B cell (primary cell): ENCODE data around the gene HDAC7. TPM values are rescaled to one million over a fixed set of nuclear protein-coding genes. Genes with fewer than 3 reads are reported as not detected.

Experiments
- ATAC-seq: fragments of 200-7000 bp; cut with Tn5 transposase; one replicate; pipeline ENCODE4 v1.10.0; 2021; ENCODE audit warnings: low read depth, mild to moderate bottlenecking, moderate number of reproducible peaks, moderate library complexity
- CTCF ChIA-PET: fragments of 350-600 bp; sonication (Branson Sonifier 250); formaldehyde crosslinking; loops from one replicate; lab custom pipeline; 2021; ENCODE audit warnings: antibody characterized with exemption, inconsistent platforms; lab: Charles Lee
- POLR2A ChIA-PET: fragments of 350-600 bp; sonication (Branson Sonifier 250); formaldehyde crosslinking; loops from one replicate; lab custom pipeline; 2021; ENCODE audit warnings: antibody characterized with exemption; lab: Charles Lee
- DNase-seq: peaks from one replicate; pipeline ENCODE4 v3.0.0; 2013
- H2AFZ ChIP-seq: 2 replicates; pipeline ENCODE4 v1.6.1; 2012; ENCODE audit warnings: mild to moderate bottlenecking, low read depth, low read length; ENCODE audit not compliant: insufficient read depth, poor library complexity, severe bottlenecking
- H3K27ac ChIP-seq, 2 donors: 1 replicate in 1 of 2; 2 replicates in 1 of 2; pipeline ENCODE4 v1.5.1; 2012 to 2013; ENCODE audit warnings: low read length in 2 of 2, mild to moderate bottlenecking in 2 of 2, moderate library complexity in 1 of 2
- H3K27me3 ChIP-seq, 4 experiments: fragments of 200-600 bp in 1 of 4; sonication (generic) in 1 of 4; replicated peaks in 1 of 4; 1 replicate in 2 of 4; 2 replicates in 2 of 4; pipeline versions ENCODE4 v1.6.1 to v1.7.0; 2013 to 2016; ENCODE audit warnings: low read length in 3 of 4, mild to moderate bottlenecking in 2 of 4, mixed read lengths in 1 of 4, moderate library complexity in 1 of 4; ENCODE audit not compliant: insufficient read depth in 4 of 4, control insufficient read depth in 3 of 4; ENCODE audit errors: control extremely low read depth in 1 of 4
- H3K36me3 ChIP-seq, 2 experiments: replicated peaks in 1 of 2; 1 replicate in 1 of 2; 2 replicates in 1 of 2; pipeline versions ENCODE4 v1.6.1 to v1.7.1; 2013; ENCODE audit warnings: low read length in 1 of 2; ENCODE audit not compliant: insufficient read depth in 2 of 2, control insufficient read depth in 1 of 2; ENCODE audit errors: control extremely low read depth in 1 of 2, extremely low read depth in 1 of 2
- H3K4me1 ChIP-seq, 2 donors: fragments of 200-600 bp in 1 of 2; sonication (generic) in 1 of 2; 1 replicate in 1 of 2; 2 replicates in 1 of 2; pipeline versions ENCODE4 v1.5.1 to v1.6.1; 2013 to 2017; ENCODE audit warnings: low read length in 2 of 2; ENCODE audit not compliant: control insufficient read depth in 2 of 2, insufficient read depth in 2 of 2
- H3K4me2 ChIP-seq: replicated peaks from 2 replicates; pipeline ENCODE3; 2012; ENCODE audit warnings: mild to moderate bottlenecking, low read depth, low read length; ENCODE audit not compliant: poor library complexity, severe bottlenecking
- H3K4me3 ChIP-seq, 5 experiments: fragments of 200-600 bp in 1 of 5; sonication (generic) in 1 of 5; 1 replicate in 3 of 5; 2 replicates in 2 of 5; pipeline versions ENCODE4 v1.5.1 to v1.7.0; 2011 to 2016; ENCODE audit warnings: low read length in 4 of 5, mild to moderate bottlenecking in 4 of 5, low read depth in 2 of 5, control low read depth in 1 of 5, moderate library complexity in 1 of 5; ENCODE audit not compliant: insufficient read depth in 1 of 5; ENCODE audit errors: control extremely low read depth in 1 of 5, extremely low read depth in 1 of 5
- H3K79me2 ChIP-seq: fragments of 200-600 bp; sonication (generic); one replicate; pipeline ENCODE4 v1.6.0; 2016; ENCODE audit warnings: low read length; ENCODE audit not compliant: control insufficient read depth, insufficient read depth
- H3K9ac ChIP-seq: fragments of 200-600 bp; sonication (generic); 2 replicates; pipeline ENCODE4 v1.6.1; 2017; ENCODE audit warnings: mild to moderate bottlenecking, low read length, moderate library complexity
- H3K9me3 ChIP-seq, 3 donors: one replicate each; pipeline versions ENCODE4 v1.6.1 to v1.7.1; 2013; ENCODE audit warnings: low read length in 2 of 3; ENCODE audit not compliant: control insufficient read depth in 2 of 3, insufficient read depth in 1 of 3; ENCODE audit errors: control extremely low read depth in 1 of 3
- H4K20me1 ChIP-seq: 2 replicates; pipeline ENCODE4 v1.6.0; 2012; ENCODE audit warnings: mild to moderate bottlenecking, low read length; ENCODE audit not compliant: insufficient read depth, control insufficient read depth, poor library complexity, severe bottlenecking
- H3K27ac Mint-ChIP-seq: one replicate; pipeline ENCODE4 v1.8.0; 2021; ENCODE audit warnings: mixed read lengths
- H3K27me3 Mint-ChIP-seq: one replicate; pipeline ENCODE4 v1.8.0; 2021; ENCODE audit warnings: mixed read lengths
- H3K4me1 Mint-ChIP-seq: one replicate; pipeline ENCODE4 v1.8.0; 2021; ENCODE audit warnings: mixed read lengths
- H3K4me3 Mint-ChIP-seq: one replicate; pipeline ENCODE4 v1.8.0; 2021; ENCODE audit warnings: mixed read lengths
- H3K9me3 Mint-ChIP-seq: one replicate; pipeline ENCODE4 v1.8.0; 2022; ENCODE audit warnings: mixed read lengths; ENCODE audit not compliant: insufficient read depth
- EZH2 ChIP-seq: IDR thresholded peaks from 2 replicates; pipeline ENCODE4 v1.6.1; 2012; ENCODE audit warnings: borderline replicate concordance, low read depth, mild to moderate bottlenecking, moderate library complexity, low read length; ENCODE audit not compliant: insufficient read depth, poor library complexity, severe bottlenecking
- WGBS: methylation state at CpG from one replicate; pipeline ENCODE4 v1.1.5; 2013; ENCODE audit warnings: missing lambda C conversion rate; ENCODE audit not compliant: insufficient coverage; 5-methylcytosine and 5-hydroxymethylcytosine counted together
- intact Hi-C: fragments of 100-400 bp; cut with micrococcal nuclease; formaldehyde crosslinking; loops from one replicate; pipeline ENCODE4 v1.10.0; 2022
- polyA plus RNA-seq: library from polyadenylated mRNA; depleted of rRNA; stranded (reverse); fragments of >200 nt; gene quantifications from 2 replicates; pipeline ENCODE4 v1.2.3, GENCODE V29; 2012
- total RNA-seq, 2 donors: library from RNA; stranded (reverse); fragments of 120-200 nt in 1 of 2; gene quantifications; 1 replicate in 1 of 2; 2 replicates in 1 of 2; pipeline versions ENCODE4 v1.2.3 to v1.2.4, GENCODE V29; 2013 to 2022
- TF ChIP-seq, protein P1 (sequence below): fragments of 200-600 bp; IDR thresholded peaks from one replicate; pipeline ENCODE4 v1.8.0; 2022; ENCODE audit warnings: antibody characterized with exemption, mild to moderate bottlenecking

HDAC7 gene
- total and polyA plus RNA-seq, 2 donors (not counting 1 experiment from before 2014, with no cell fraction given): 87.2 to 178 TPM

DNA sequence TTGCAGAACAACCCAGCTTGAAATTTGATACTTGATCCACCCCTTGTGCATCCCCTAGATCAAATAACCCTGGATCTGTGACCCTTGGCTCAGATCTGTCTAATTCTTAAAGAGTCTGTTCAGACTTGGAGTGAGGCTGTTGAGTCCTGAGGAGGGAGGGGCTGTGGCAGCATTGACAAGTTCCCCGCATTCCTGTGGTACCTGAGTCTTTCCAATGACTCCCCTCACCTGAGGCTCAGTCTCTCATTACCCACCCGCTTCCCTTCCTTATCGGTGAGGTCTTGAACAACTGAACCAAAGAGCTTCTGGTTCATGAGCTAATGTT is 16.1 kb upstream of the HDAC7 start:
- intact Hi-C loops: loop anchor here (2.0 to 10.0 kb wide), 3 partner anchors 127 to 329 kb away; partner anchors contain the start of gene TMEM106C
- H3K79me2 ChIP-seq: no peaks in the 10 kb centered on the region
- no peak for TF ChIP-seq EZH2
- TF ChIP-seq, protein P1, sequence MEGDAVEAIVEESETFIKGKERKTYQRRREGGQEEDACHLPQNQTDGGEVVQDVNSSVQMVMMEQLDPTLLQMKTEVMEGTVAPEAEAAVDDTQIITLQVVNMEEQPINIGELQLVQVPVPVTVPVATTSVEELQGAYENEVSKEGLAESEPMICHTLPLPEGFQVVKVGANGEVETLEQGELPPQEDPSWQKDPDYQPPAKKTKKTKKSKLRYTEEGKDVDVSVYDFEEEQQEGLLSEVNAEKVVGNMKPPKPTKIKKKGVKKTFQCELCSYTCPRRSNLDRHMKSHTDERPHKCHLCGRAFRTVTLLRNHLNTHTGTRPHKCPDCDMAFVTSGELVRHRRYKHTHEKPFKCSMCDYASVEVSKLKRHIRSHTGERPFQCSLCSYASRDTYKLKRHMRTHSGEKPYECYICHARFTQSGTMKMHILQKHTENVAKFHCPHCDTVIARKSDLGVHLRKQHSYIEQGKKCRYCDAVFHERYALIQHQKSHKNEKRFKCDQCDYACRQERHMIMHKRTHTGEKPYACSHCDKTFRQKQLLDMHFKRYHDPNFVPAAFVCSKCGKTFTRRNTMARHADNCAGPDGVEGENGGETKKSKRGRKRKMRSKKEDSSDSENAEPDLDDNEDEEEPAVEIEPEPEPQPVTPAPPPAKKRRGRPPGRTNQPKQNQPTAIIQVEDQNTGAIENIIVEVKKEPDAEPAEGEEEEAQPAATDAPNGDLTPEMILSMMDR: no peak
- no peaks in the 10 kb centered on the region for H4K20me1 ChIP-seq
- no peaks in the 10 kb centered on the region for H3K36me3 ChIP-seq
- Mint-ChIP-seq H3K4me1 (peaks cover 66% of the 10 kb centered on the region), H3K27ac (peak overlapping the region; percentile 83), H3K27me3 (no peaks in the 10 kb centered on the region), H3K4me3 (peak overlapping the region; percentile 17), H3K9me3 (no peaks in the 10 kb centered on the region)
- H3K9me3 ChIP-seq: no peaks in the 10 kb centered on the region
- ChIA-PET CTCF (interaction anchor here (0.8 to 23.8 kb wide), 11 partner anchors 8 to 135 kb away, joined by 3 to 1203 read pairs (median 10); partner anchors contain the start of genes HDAC7, RAPGEF3, RPAP3 and SLC48A1), POLR2A (interaction anchor here (0.9 to 10.4 kb wide), 4 partner anchors 22 to 980 kb away, joined by 3 to 264 read pairs (median 9); partner anchors contain the start of gene HDAC7)
- H3K4me1 ChIP-seq: peaks cover 54 to 61% of the 10 kb centered on the region in 2 donors
- no peak for ATAC-seq
- H3K27me3 ChIP-seq: no peaks in the 10 kb centered on the region
- no peak overlapping the region for H3K4me3 ChIP-seq
- no peak for DNase-seq
- no peak overlapping the region for H3K27ac ChIP-seq
- no peak overlapping the region for H3K4me2 ChIP-seq
- no peak overlapping the region for H2AFZ ChIP-seq
- H3K9ac ChIP-seq: no peak overlapping the region
- WGBS: 100% methylated on average over 2 of the region's 3 CpGs

DNA sequence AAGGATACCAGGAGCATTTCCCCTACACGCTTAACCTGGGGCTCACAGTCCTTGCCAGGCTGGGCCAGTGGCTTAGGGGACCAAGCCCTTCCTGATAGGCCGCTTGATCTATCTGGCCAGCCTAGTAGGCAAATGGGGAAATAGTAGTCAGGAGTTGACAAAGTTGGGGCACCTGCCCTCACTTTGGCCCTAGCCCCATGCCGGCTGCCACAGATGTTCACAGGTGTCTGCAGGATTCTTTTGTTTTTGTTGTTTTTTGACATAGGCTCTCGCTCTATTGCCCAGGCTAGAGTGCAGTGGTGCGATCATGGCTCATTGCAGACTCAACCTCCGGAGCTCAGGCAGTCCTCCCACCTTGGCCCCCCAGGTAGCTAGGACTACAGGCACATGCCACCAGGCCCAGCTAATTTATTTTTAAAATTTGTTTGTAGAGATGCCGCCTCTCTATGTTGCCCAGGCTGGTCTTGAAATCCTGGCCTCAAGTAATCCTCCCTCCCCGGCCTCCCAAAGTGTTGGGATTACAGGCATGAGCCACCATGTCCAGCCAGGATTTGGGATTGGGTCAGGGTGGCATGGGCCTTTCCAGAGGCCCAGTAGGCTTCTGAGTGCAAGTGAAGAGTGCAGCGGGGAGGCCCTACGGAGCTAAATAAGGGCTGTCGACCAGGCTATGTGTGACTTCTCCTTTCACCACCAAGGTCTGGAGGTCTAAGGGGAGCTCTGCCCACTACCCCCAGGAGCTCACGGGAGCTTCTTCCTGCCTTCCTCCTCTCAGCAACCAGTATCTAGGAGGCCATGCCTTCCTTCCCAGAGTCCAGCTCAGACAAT is 15.5 kb upstream of the HDAC7 start:
- Mint-ChIP-seq H3K27ac (peak overlapping the region; percentile 83), H3K4me1 (peaks cover 69% of the 10 kb centered on the region), H3K27me3 (no peaks in the 10 kb centered on the region), H3K4me3 (peak overlapping the region; percentile 17), H3K9me3 (no peaks in the 10 kb centered on the region)
- Histone ChIP-seq H3K9ac (no peak overlapping the region), H3K27me3 (no peaks in the 10 kb centered on the region), H3K9me3 (no peaks in the 10 kb centered on the region), H3K27ac (no peak overlapping the region), H3K4me2 (peak overlapping the region; percentile 14), H3K4me1 (peaks cover 54 to 61% of the 10 kb centered on the region in 2 donors), H2AFZ (no peak overlapping the region), H3K79me2 (no peaks in the 10 kb centered on the region), H3K36me3 (no peaks in the 10 kb centered on the region), H3K4me3 (no peak overlapping the region), H4K20me1 (no peaks in the 10 kb centered on the region)
- ChIA-PET CTCF (interaction anchor here (0.8 to 23.8 kb wide), 11 partner anchors 7 to 134 kb away, joined by 3 to 1203 read pairs (median 10); partner anchors contain the start of genes HDAC7, RAPGEF3, RPAP3 and SLC48A1), POLR2A (interaction anchor here (0.9 to 10.4 kb wide), 4 partner anchors 21 to 981 kb away, joined by 3 to 264 read pairs (median 9); partner anchors contain the start of gene HDAC7)
- 60% methylated on average over 10 of the region's 12 CpGs for WGBS
- TF ChIP-seq EZH2: no peak
- TF ChIP-seq, protein P1: no peak
- ATAC-seq (no peak), DNase-seq (peak; percentile 42)
- intact Hi-C loops: loop anchor here (10.0 kb wide), 1 partner anchor 330 kb away; no protein-coding TSS in a partner anchor
